ENCODE results near the gene TJP1.
"Not testable (repeated sequence)": the region's sequence is repeated elsewhere in the genome, so short reads cannot be mapped to it uniquely, and the experiment has no call there.

TJP1 gene

GRCh38 chr15:29773000-29773399 lies 49.3 kb downstream of the TJP1 start:
- no peak for DNase-seq (ENCODE audit: low spot score)
- in situ Hi-C loops (cut with MboI; ENCODE audit: low pct_unique_long_range_greater_than_20kb, low sequenced_read_pairs, unreplicated experiment) = no loop called here
- TF ChIP-seq CTCF (IDR thresholded peaks at IDR 0.05; ENCODE audit: extremely low read depth, insufficient read depth, missing control alignments) = no peak

DNA sequence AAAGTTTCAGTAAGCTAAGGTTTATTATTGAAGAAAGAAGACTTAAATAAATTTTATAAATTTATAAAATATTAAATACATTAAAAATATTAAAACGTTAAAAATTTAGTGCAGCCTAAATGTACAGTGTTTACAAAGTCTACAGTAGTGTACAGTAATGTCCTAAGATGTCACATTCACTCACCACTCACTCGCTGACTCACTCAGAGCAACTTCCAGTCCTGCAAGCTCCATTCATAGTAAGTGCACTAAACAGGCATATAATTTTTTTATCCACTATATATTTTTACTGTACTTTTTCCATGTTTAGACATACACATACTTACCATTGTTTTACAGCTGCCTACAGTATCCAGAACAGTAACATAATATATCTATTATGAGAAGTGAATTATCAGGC lies 51.5 kb downstream of the TJP1 start:
- TF ChIP-seq CTCF (IDR thresholded peaks at IDR 0.05; ENCODE audit: extremely low read depth, insufficient read depth, missing control alignments) = no peak
- no peak for DNase-seq (ENCODE audit: low spot score)
- in situ Hi-C loops (cut with MboI; ENCODE audit: low pct_unique_long_range_greater_than_20kb, low sequenced_read_pairs, unreplicated experiment) = no loop called here

- no peak for TF ChIP-seq CTCF (IDR thresholded peaks at IDR 0.05; ENCODE audit: extremely low read depth, insufficient read depth, missing control alignments)
- DNase-seq (ENCODE audit: low spot score) = no peak
- in situ Hi-C loops (cut with MboI; ENCODE audit: low pct_unique_long_range_greater_than_20kb, low sequenced_read_pairs, unreplicated experiment) = no loop called here
Observed at GRCh38 chr15:29765898-29766527, 56.3 kb downstream of the TJP1 start.

- no peak for DNase-seq (ENCODE audit: low spot score)
- in situ Hi-C loops (cut with MboI; ENCODE audit: low pct_unique_long_range_greater_than_20kb, low sequenced_read_pairs, unreplicated experiment) = no loop called here
- TF ChIP-seq CTCF (IDR thresholded peaks at IDR 0.05; ENCODE audit: extremely low read depth, insufficient read depth, missing control alignments) = no peak
Observed at GRCh38 chr15:29765234-29765841, 56.9 kb downstream of the TJP1 start.

DNA sequence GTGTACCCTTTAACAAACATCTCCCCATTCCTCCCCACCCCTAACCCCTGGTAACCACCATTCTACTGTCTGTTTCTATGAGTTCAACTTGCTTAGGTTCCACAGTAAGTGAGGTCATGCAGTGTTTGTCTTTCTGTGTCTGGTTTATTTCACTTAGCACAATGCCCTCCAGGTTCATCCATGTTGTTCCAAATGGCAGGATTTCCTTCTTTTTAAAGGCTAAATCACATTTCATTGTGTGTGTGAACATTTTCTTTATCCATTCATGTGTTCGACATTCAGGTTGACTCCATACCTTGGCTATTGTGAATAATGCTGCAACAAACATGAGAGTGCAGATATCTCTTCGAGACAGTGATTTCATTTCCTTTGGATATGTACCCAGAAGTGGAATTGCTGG lies 62.7 kb downstream of the TJP1 start:
- in situ Hi-C loops (cut with MboI; ENCODE audit: low pct_unique_long_range_greater_than_20kb, low sequenced_read_pairs, unreplicated experiment) = no loop called here
- TF ChIP-seq CTCF (IDR thresholded peaks at IDR 0.05; ENCODE audit: extremely low read depth, insufficient read depth, missing control alignments) = no peak
- DNase-seq (ENCODE audit: low spot score) = no peak

- no peak for TF ChIP-seq CTCF (IDR thresholded peaks at IDR 0.05; ENCODE audit: extremely low read depth, insufficient read depth, missing control alignments)
- no peak for DNase-seq (ENCODE audit: low spot score)
- in situ Hi-C loops (cut with MboI; ENCODE audit: low pct_unique_long_range_greater_than_20kb, low sequenced_read_pairs, unreplicated experiment) = no loop called here
Observed at GRCh38 chr15:29756358-29757267, 65.7 kb downstream of the TJP1 start.

GRCh38 chr15:29754009-29754408 lies 68.3 kb downstream of the TJP1 start:
- in situ Hi-C loops (cut with MboI; ENCODE audit: low pct_unique_long_range_greater_than_20kb, low sequenced_read_pairs, unreplicated experiment); DNase-seq (ENCODE audit: low spot score): not testable (repeated sequence)

All from GM13977 (cell line).